Lung (tissue), 12 donors: ENCODE measurements around the gene EHD4. TPM values are rescaled to one million over a fixed set of nuclear protein-coding genes. Genes with fewer than 3 reads are reported as not detected.

Experiments used
- ATAC-seq: fragments of 200-7000 bp; cut with Tn5 transposase; one replicate; pipeline ENCODE4 v1.9.1; 2020; ENCODE audit warnings: moderate number of reproducible peaks; ENCODE audit not compliant: insufficient read depth, low FRiP score
- DNase-seq, 3 donors: peaks; one replicate each; pipeline ENCODE4 v3.0.0-alpha.2; 2013 to 2017
- H3K27ac ChIP-seq, 2 donors: one replicate each; pipeline ENCODE4 v1.5.1; 2013; ENCODE audit warnings: mild to moderate bottlenecking in 2 of 2, moderate library complexity in 2 of 2, control low read depth in 1 of 2, inconsistent platforms in 1 of 2, low read depth in 1 of 2, low read length in 1 of 2
- H3K27me3 ChIP-seq, 3 donors: one replicate each; pipeline ENCODE4 v1.5.1; 2013; ENCODE audit warnings: low read length in 2 of 3; ENCODE audit not compliant: control insufficient read depth in 3 of 3, insufficient read depth in 3 of 3
- H3K36me3 ChIP-seq, 4 donors: one replicate each; pipeline ENCODE4 v1.5.1; 2013; ENCODE audit warnings: low read length in 4 of 4, mild to moderate bottlenecking in 1 of 4, moderate library complexity in 1 of 4; ENCODE audit not compliant: control insufficient read depth in 4 of 4, insufficient read depth in 4 of 4
- H3K4me1 ChIP-seq, 5 donors: one replicate each; pipeline ENCODE4 v1.5.1; 2013; ENCODE audit warnings: low read length in 5 of 5, mild to moderate bottlenecking in 2 of 5, moderate library complexity in 1 of 5; ENCODE audit not compliant: control insufficient read depth in 5 of 5, insufficient read depth in 5 of 5
- H3K4me3 ChIP-seq: one replicate; pipeline ENCODE4 v1.5.1; 2013; ENCODE audit warnings: mild to moderate bottlenecking, control low read depth, moderate library complexity
- H3K9ac ChIP-seq, 2 donors: one replicate each; pipeline ENCODE4 v1.5.1; 2013; ENCODE audit warnings: low read length in 2 of 2, control low read depth in 1 of 2; ENCODE audit not compliant: insufficient read depth in 1 of 2
- H3K9me3 ChIP-seq, 4 donors: one replicate each; pipeline ENCODE4 v1.5.1; 2013; ENCODE audit warnings: low read length in 3 of 4, mild to moderate bottlenecking in 1 of 4, moderate library complexity in 1 of 4; ENCODE audit not compliant: control insufficient read depth in 4 of 4, insufficient read depth in 3 of 4
- WGBS, 2 donors: extraction: QIAGEN DNeasy Blood & Tissue Kit; methylation state at CpG; one replicate each; pipeline ENCODE4 v1.1.7; 2013; 5-methylcytosine and 5-hydroxymethylcytosine counted together
- polyA plus RNA-seq, 2 donors: library from polyadenylated mRNA; stranded (reverse); fragments of 200-250 nt; gene quantifications; one replicate each; pipeline ENCODE4 v1.2.1, GENCODE V29; 2013
- total RNA-seq, 2 donors: library from RNA; depleted of rRNA in 1 of 2; stranded (reverse); fragments of >200 nt in 1 of 2; gene quantifications; one replicate each; pipeline ENCODE4 v1.2.1, GENCODE V29; 2014 to 2021
- TF ChIP-seq, protein P1 (sequence below): IDR thresholded peaks from 2 replicates; pipeline ENCODE4 v1.5.1; 2012; ENCODE audit warnings: mild to moderate bottlenecking; ENCODE audit errors: control extremely low read depth, extremely low read depth
- donor health status: control.
- donor health status: control.
- donor health status: Bipolar disorder and iron deficiency.
- donor health status: healthy.
- donor health status: DM: yes; HTN: yes; CAD: no.

EHD4 gene
- total and polyA plus RNA-seq, 4 donors = 16.4 to 36.3 (median 25.9) TPM

DNA sequence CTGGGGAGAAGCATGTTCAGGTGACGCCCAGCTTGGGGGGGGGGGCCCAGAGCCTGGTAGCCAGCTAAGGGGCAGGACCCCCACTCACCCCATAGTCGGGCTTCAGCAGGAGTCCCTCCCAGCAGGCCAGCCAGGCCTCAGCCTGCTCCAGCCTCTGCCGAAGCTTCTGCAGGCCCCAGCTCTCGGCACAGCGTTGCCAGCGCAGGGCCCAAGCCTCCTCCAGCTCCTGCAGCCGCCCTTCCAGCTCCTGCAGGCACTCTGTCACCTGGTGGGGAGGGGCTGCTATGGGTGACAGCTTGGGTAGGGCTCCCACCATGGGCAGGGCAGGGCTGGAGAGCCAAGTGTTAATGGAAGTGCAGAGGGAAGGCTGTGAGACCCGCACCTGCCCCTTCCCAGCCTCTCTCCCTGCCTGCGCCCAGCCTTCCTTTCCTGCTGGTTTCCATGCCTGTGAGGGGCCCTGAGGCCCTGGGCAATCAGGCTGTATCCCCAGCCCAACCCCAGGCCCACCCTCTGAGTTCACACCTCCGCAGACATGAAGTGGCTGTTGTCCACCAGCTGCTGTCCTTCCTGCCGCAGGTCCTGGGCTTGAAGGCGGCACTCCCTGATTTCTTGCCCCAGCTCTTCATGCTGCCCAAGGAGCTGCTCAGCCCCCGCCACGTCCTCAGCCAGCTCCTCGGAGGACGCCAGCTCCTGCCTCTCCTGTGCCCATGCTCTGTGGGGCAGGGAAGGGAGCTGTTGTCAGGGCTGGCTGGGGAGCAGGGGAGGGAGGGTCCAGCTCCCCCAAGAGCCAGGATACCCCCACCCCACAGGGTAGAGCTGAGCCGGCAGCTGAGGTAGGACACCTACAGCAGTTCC is 119.4 kb downstream of the EHD4 start:
- ATAC-seq = no peak
- Histone ChIP-seq H3K27me3 (no peaks in the 10 kb centered on the region), H3K4me3 (no peak overlapping the region)

DNA sequence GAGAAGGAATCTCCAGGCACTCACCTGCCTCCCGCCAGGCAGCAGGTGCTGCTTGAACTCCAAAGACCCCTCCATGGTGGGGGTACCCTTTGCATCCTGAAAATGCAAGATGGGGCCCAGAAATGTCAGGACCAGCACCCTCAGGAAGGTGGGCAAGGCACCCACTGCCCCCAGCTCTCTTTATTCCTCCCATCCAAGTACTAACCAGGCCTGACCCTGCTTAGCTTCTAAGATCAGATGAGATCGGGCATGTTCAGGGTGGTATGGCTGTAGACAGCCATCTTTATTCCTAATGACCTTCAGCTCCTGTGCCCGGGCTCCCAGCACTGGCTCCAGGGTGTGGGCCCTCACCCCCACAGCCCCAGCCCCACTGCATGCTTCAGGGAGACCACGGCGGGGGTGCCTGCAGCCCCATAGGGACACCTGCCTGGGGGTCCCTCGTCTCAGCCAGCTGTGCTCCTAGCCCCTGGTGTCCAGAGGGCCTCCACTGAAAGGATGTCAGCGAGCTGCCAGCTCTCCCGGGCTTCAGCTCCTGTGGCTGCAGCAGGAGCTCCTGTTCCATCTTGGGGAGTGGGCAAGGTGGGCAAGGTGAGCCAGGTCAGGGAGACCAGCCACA is 120.5 kb downstream of the EHD4 start:
- Histone ChIP-seq H3K36me3 (peaks cover 0 to 21% (median 9%) of the 10 kb centered on the region in 4 donors), H3K27me3 (no peaks in the 10 kb centered on the region), H3K4me3 (no peak overlapping the region), H3K9ac (no peak overlapping the region), H3K9me3 (no peaks in the 10 kb centered on the region), H3K27ac (no peak overlapping the region), H3K4me1 (peaks cover 0 to 64% (median 2%) of the 10 kb centered on the region in 5 donors)
- ATAC-seq = no peak
- DNase-seq = no peak
- 84 to 91% methylated on average over 8 of the region's 8 CpGs for WGBS, 2 donors
- TF ChIP-seq, protein P1, sequence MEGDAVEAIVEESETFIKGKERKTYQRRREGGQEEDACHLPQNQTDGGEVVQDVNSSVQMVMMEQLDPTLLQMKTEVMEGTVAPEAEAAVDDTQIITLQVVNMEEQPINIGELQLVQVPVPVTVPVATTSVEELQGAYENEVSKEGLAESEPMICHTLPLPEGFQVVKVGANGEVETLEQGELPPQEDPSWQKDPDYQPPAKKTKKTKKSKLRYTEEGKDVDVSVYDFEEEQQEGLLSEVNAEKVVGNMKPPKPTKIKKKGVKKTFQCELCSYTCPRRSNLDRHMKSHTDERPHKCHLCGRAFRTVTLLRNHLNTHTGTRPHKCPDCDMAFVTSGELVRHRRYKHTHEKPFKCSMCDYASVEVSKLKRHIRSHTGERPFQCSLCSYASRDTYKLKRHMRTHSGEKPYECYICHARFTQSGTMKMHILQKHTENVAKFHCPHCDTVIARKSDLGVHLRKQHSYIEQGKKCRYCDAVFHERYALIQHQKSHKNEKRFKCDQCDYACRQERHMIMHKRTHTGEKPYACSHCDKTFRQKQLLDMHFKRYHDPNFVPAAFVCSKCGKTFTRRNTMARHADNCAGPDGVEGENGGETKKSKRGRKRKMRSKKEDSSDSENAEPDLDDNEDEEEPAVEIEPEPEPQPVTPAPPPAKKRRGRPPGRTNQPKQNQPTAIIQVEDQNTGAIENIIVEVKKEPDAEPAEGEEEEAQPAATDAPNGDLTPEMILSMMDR = no peak

More for the DNA sequence above, 119.4 kb downstream of the EHD4 start:
- Histone ChIP-seq H3K9ac (no peak overlapping the region), H3K9me3 (no peaks in the 10 kb centered on the region), H3K27ac (no peak overlapping the region), H3K36me3 (peaks cover 0 to 11% (median 3%) of the 10 kb centered on the region in 4 donors), H3K4me1 (peaks cover 0 to 64% (median 2%) of the 10 kb centered on the region in 5 donors)
- WGBS, 2 donors = 69 to 87% methylated on average over 17 of the region's 17 CpGs
- TF ChIP-seq, protein P1 = no peak
- DNase-seq = peak; percentile 71 to 80 (median 76)

GRCh38 chr15:41851167-41851523 is 121.2 kb downstream of the EHD4 start:
- Histone ChIP-seq H3K4me3 (no peak overlapping the region), H3K9me3 (no peaks in the 10 kb centered on the region), H3K27me3 (no peaks in the 10 kb centered on the region), H3K36me3 (peaks cover 0 to 28% (median 14%) of the 10 kb centered on the region in 4 donors), H3K27ac (no peak overlapping the region), H3K9ac (no peak overlapping the region), H3K4me1 (peaks cover 0 to 64% (median 2%) of the 10 kb centered on the region in 5 donors)
- WGBS, 2 donors = 46 to 60% methylated on average over 11 of the region's 11 CpGs
- TF ChIP-seq, protein P1 = no peak
- ATAC-seq (no peak), DNase-seq (no peak)
